K562 (cell line): ENCODE results near the gene HEBP2. TPM values are rescaled to one million over a fixed set of nuclear protein-coding genes. Genes with fewer than 3 reads are reported as not detected.

ENCODE experiments used
- ARHGAP35 ChIP-seq: fragments of 450-650 bp; IDR thresholded peaks from 2 replicates; pipeline ENCODE4 v1.6.1; 2018; ENCODE audit not compliant: partially characterized antibody
- ATF4 ChIP-seq: fragments of 450-650 bp; formaldehyde crosslinking; IDR thresholded peaks from 2 replicates; pipeline ENCODE4 v1.4.0; 2022; ENCODE audit warnings: mild to moderate bottlenecking, moderate library complexity
- CREB1 ChIP-seq, 2 experiments: sonication (generic) in 1 of 2; formaldehyde crosslinking in 1 of 2; IDR thresholded peaks; 2 replicates each; pipeline versions ENCODE4 v1.6.1 to v1.8.0; 2012 to 2022; ENCODE audit warnings: inconsistent platforms in 1 of 2, mild to moderate bottlenecking in 1 of 2, missing genetic modification reagents in 1 of 2, moderate library complexity in 1 of 2
- CREB3 ChIP-seq: fragments of 450-650 bp; conservative IDR thresholded peaks from 2 replicates; pipeline ENCODE4 v1.6.1; 2016; ENCODE audit warnings: missing genetic modification characterization, low read depth, mild to moderate bottlenecking, missing compliant biosample characterization, moderate library complexity
- CREM ChIP-seq: IDR thresholded peaks from 2 replicates; pipeline ENCODE4 v1.6.1; 2014; ENCODE audit warnings: antibody characterized with exemption, low read depth
- ETS1 ChIP-seq: conservative IDR thresholded peaks from 2 replicates; pipeline ENCODE4 v1.6.1; 2011; ENCODE audit warnings: low read depth, mild to moderate bottlenecking, low read length; ENCODE audit not compliant: control insufficient read depth
- FOSL1 ChIP-seq: fragments of 200-800 bp; sonication (Bioruptor generic); conservative IDR thresholded peaks from 2 replicates; pipeline ENCODE4 v1.6.1; 2016; ENCODE audit warnings: missing genetic modification characterization, missing compliant biosample characterization
- HNRNPH1 ChIP-seq: fragments of 200-400 bp; formaldehyde crosslinking; optimal IDR thresholded peaks from 2 replicates; pipeline ENCODE3; 2017; ENCODE audit warnings: low read depth, mild to moderate bottlenecking, low read length, moderate library complexity
- IRF9 ChIP-seq: fragments of 450-650 bp; IDR thresholded peaks from 2 replicates; pipeline ENCODE4 v1.6.1; 2016; ENCODE audit warnings: missing biosample characterization, missing genetic modification characterization
- KLF13 ChIP-seq: fragments of 450-650 bp; IDR thresholded peaks from 2 replicates; pipeline ENCODE4 v1.6.1; 2016; ENCODE audit warnings: missing genetic modification characterization, low read depth, mild to moderate bottlenecking, missing compliant biosample characterization, moderate library complexity, borderline replicate concordance
- MCM5 ChIP-seq: fragments of 450-650 bp; IDR thresholded peaks from 2 replicates; pipeline ENCODE4 v1.6.1; 2016; ENCODE audit warnings: low read depth
- MXI1 ChIP-seq: IDR thresholded peaks from 2 replicates; pipeline ENCODE4 v1.6.1; 2011; ENCODE audit warnings: low read depth, mild to moderate bottlenecking, improper control_type of control experiment, low read length
- NFIC ChIP-seq: fragments of 450-650 bp; IDR thresholded peaks from 2 replicates; pipeline ENCODE4 v1.6.1; 2017; ENCODE audit warnings: mild to moderate bottlenecking, inconsistent platforms
- PRPF4 ChIP-seq: fragments of 200-400 bp; formaldehyde crosslinking; IDR thresholded peaks from one replicate; pipeline ENCODE4 v1.6.1; 2017; ENCODE audit warnings: low read length, low read depth, mild to moderate bottlenecking; ENCODE audit not compliant: insufficient read depth, poor library complexity, severe bottlenecking
- RBM25 ChIP-seq: fragments of 200-400 bp; formaldehyde crosslinking; IDR thresholded peaks from 2 replicates; pipeline ENCODE4 v1.6.1; 2018; ENCODE audit warnings: low read length, low read depth, moderate library complexity; ENCODE audit not compliant: severe bottlenecking
- SAFB2 ChIP-seq: fragments of 200-400 bp; formaldehyde crosslinking; IDR thresholded peaks from 2 replicates; pipeline ENCODE4 v1.6.1; 2018; ENCODE audit warnings: borderline replicate concordance, low read length, low read depth, moderate library complexity; ENCODE audit not compliant: severe bottlenecking
- SMAD4 ChIP-seq: fragments of 250-450 bp; sonication (Bioruptor Pico); conservative IDR thresholded peaks from 2 replicates; pipeline ENCODE4 v1.8.0; 2021; ENCODE audit warnings: inconsistent platforms, mild to moderate bottlenecking, moderate library complexity
- SMARCE1 ChIP-seq: fragments of 450-650 bp; IDR thresholded peaks from 2 replicates; pipeline ENCODE4 v1.7.1; 2016; ENCODE audit warnings: mild to moderate bottlenecking
- SOX6 ChIP-seq: fragments of 450-650 bp; IDR thresholded peaks from 2 replicates; pipeline ENCODE4 v1.6.1; 2014; ENCODE audit warnings: mild to moderate bottlenecking
- STAT5A ChIP-seq: IDR thresholded peaks from 2 replicates; pipeline ENCODE4 v1.6.1; 2012; ENCODE audit warnings: low read length, inconsistent platforms, borderline replicate concordance
- YBX1 ChIP-seq: fragments of 450-650 bp; IDR thresholded peaks from 2 replicates; pipeline ENCODE4 v1.7.1; 2016; ENCODE audit warnings: mild to moderate bottlenecking
- ZFX ChIP-seq: sonication (generic); formaldehyde crosslinking; IDR thresholded peaks from 2 replicates; pipeline ENCODE4 v1.8.0; 2022; ENCODE audit warnings: mild to moderate bottlenecking, missing genetic modification reagents, moderate library complexity
- ZNF175 ChIP-seq: fragments of 200-800 bp; sonication (Bioruptor generic); IDR thresholded peaks from 2 replicates; pipeline ENCODE4 v1.6.1; 2016; ENCODE audit warnings: low read depth, mild to moderate bottlenecking, missing genetic modification characterization, missing compliant biosample characterization
- ZNF274 ChIP-seq: IDR thresholded peaks from 2 replicates; pipeline ENCODE4 v1.6.1; 2011; ENCODE audit warnings: low read depth, mild to moderate bottlenecking, low read length, moderate library complexity, borderline replicate concordance
- polyA plus RNA-seq, 8 experiments: library from polyadenylated mRNA; depleted of rRNA in 4 of 8; stranded (reverse) in 5 of 8; unstranded in 3 of 8; fragments of >200 nt; fragmentation: Nextera tagmentation in 2 of 8; fragmentation: Illumina TruSeq in 1 of 8; extraction: Ambion mirVana in 2 of 8; extraction: Trizol in 1 of 8; gene quantifications; 2 replicates each; pipeline versions ENCODE4 v1.2.1 to v1.2.3, GENCODE V29; 2011 to 2014; ENCODE audit warnings: inconsistent platforms in 1 of 8, missing spikeins in 1 of 8
- total RNA-seq, 7 experiments: library from RNA; depleted of rRNA in 6 of 7; stranded (reverse); fragments of >200 nt in 6 of 7; fragmentation: Illumina TruSeq in 2 of 7; extraction: Trizol in 2 of 7; gene quantifications; 2 replicates each; pipeline versions ENCODE4 v1.2.1 to v1.2.3, GENCODE V29; 2011 to 2021; ENCODE audit warnings: low replicate concordance in 1 of 7

Gene HEBP2
- total and polyA plus RNA-seq, 9 of the 15 experiments (the other 6 are each of a cell fraction or from before 2014, with no cell fraction given): 8.5 to 63.7 (median 36.9) TPM

- no peak for TF ChIP-seq ETS1
- no peak for TF ChIP-seq STAT5A
- peak; percentile 71; the same call in 1 of the 2 replicates for TF ChIP-seq IRF9
- no peak for TF ChIP-seq MXI1
- TF ChIP-seq ATF4 (CRISPR knock-in tag): peak; percentile 94
- no peak for TF ChIP-seq PRPF4
- TF ChIP-seq HNRNPH1: no peak
- no peak for TF ChIP-seq CREM
- 0 out of 2 replicates have a peak, but pooled peaks have one; percentile 21 for TF ChIP-seq CREB3 (tag)
- TF ChIP-seq SMAD4: peak; percentile 78
- TF ChIP-seq SOX6: peak; percentile 60; the same call in 1 of the 2 replicates
- no peak for TF ChIP-seq ARHGAP35
- no peak for TF ChIP-seq MCM5
- TF ChIP-seq ZNF175 (CRISPR knock-in tag): peak; percentile 63; the same call in 1 of the 2 replicates
- no peak for TF ChIP-seq NFIC
- TF ChIP-seq YBX1: no peak
- no peak for TF ChIP-seq SAFB2
- no peak for TF ChIP-seq FOSL1
- TF ChIP-seq CREB1 (IDR thresholded peaks at IDR 0.05): no peak
- no peak for TF ChIP-seq CREB1 (CRISPR knock-in tag; IDR thresholded peaks at IDR 0.05)
- TF ChIP-seq SMARCE1: no peak
- TF ChIP-seq ZFX: no peak
- no peak for TF ChIP-seq RBM25
- TF ChIP-seq KLF13 (tag): no peak
- no peak for TF ChIP-seq ZNF274
Observed at GRCh38 chr6:138393871-138394783, 9.9 kb upstream of the HEBP2 start (continued).
